SK-N-SH treated with all-trans-retinoic acid at 6 μM for 48 hours (cell line): Measurements from ENCODE around the gene RTP5.
A peak's percentile ranks its signal among the peaks of the same experiment; 100 is the strongest.

Experiments
- ATAC-seq: fragments of 200-7000 bp; cut with Tn5 transposase; 3 replicates; pipeline ENCODE4 v1.9.1; 2020; ENCODE audit warnings: mild to moderate bottlenecking, moderate library complexity
- ARNTL ChIP-seq: fragments of 450-650 bp; formaldehyde crosslinking; IDR thresholded peaks from 2 replicates; pipeline ENCODE4 v1.5.0; 2020; ENCODE audit warnings: low read depth, mild to moderate bottlenecking, moderate library complexity, borderline replicate concordance
- BACH2 ChIP-seq: fragments of 250-450 bp; sonication (Bioruptor Pico); IDR thresholded peaks from 2 replicates; pipeline ENCODE4 v1.9.0; 2021; ENCODE audit warnings: mild to moderate bottlenecking, borderline replicate concordance
- CREB5 ChIP-seq: fragments of 250-450 bp; sonication (Bioruptor Pico); IDR thresholded peaks from 2 replicates; pipeline ENCODE4 v1.5.1; 2020; ENCODE audit warnings: low read depth, mild to moderate bottlenecking, moderate library complexity
- CSDC2 ChIP-seq: fragments of 250-450 bp; sonication (Bioruptor Pico); IDR thresholded peaks from 2 replicates; pipeline ENCODE4 v1.5.0; 2020; ENCODE audit warnings: mild to moderate bottlenecking, moderate library complexity
- ESRRG ChIP-seq: fragments of 250-450 bp; sonication (Bioruptor Pico); IDR thresholded peaks from 2 replicates; pipeline ENCODE4 v1.6.1; 2021; ENCODE audit warnings: mild to moderate bottlenecking
- ISL1 ChIP-seq: fragments of 250-450 bp; sonication (Bioruptor Pico); IDR thresholded peaks from 2 replicates; pipeline ENCODE4 v2.1.2; 2022; ENCODE audit warnings: mild to moderate bottlenecking, moderate library complexity
- OSR1 ChIP-seq: fragments of 250-450 bp; sonication (Bioruptor Pico); IDR thresholded peaks from 2 replicates; pipeline ENCODE4 v1.8.0; 2022; ENCODE audit warnings: moderate library complexity, mild to moderate bottlenecking, inconsistent platforms
- PATZ1 ChIP-seq: fragments of 250-450 bp; sonication (Bioruptor Pico); IDR thresholded peaks from 2 replicates; pipeline ENCODE4 v1.8.0; 2020; ENCODE audit warnings: mild to moderate bottlenecking, moderate library complexity, borderline replicate concordance
- PPARA ChIP-seq: fragments of 250-450 bp; sonication (Bioruptor Pico); IDR thresholded peaks from 2 replicates; pipeline ENCODE4 v1.5.0; 2020; ENCODE audit warnings: mild to moderate bottlenecking, borderline replicate concordance
- SNAI2 ChIP-seq: fragments of 250-450 bp; sonication (Bioruptor Pico); IDR thresholded peaks from 2 replicates; pipeline ENCODE4 v1.5.0; 2020; ENCODE audit warnings: mild to moderate bottlenecking, moderate library complexity
- TCF4 ChIP-seq: fragments of 250-450 bp; sonication (Bioruptor Pico); IDR thresholded peaks from 2 replicates; pipeline ENCODE4 v1.8.0; 2021; ENCODE audit warnings: mild to moderate bottlenecking, moderate library complexity, borderline replicate concordance
- TSHZ2 ChIP-seq: fragments of 250-450 bp; sonication (Bioruptor Pico); IDR thresholded peaks from 2 replicates; pipeline ENCODE4 v1.5.0; 2020; ENCODE audit warnings: mild to moderate bottlenecking, moderate library complexity
- ZC3H10 ChIP-seq: fragments of 250-450 bp; sonication (Bioruptor Pico); IDR thresholded peaks from 2 replicates; pipeline ENCODE4 v1.5.1; 2021; ENCODE audit warnings: mild to moderate bottlenecking, moderate library complexity
- ZFP3 ChIP-seq: fragments of 250-450 bp; sonication (Bioruptor Pico); IDR thresholded peaks from 2 replicates; pipeline ENCODE4 v1.5.0; 2020; ENCODE audit warnings: mild to moderate bottlenecking, moderate library complexity
- ZFP30 ChIP-seq: fragments of 450-650 bp; formaldehyde crosslinking; IDR thresholded peaks from 2 replicates; pipeline ENCODE4 v1.5.0; 2022; ENCODE audit warnings: mild to moderate bottlenecking, moderate library complexity
- ZNF565 ChIP-seq: fragments of 450-650 bp; formaldehyde crosslinking; conservative IDR thresholded peaks from 2 replicates; pipeline ENCODE4 v1.5.0; 2020; ENCODE audit warnings: low read depth, mild to moderate bottlenecking, moderate library complexity
- ZNF8 ChIP-seq: fragments of 450-650 bp; formaldehyde crosslinking; IDR thresholded peaks from 2 replicates; pipeline ENCODE4 v1.5.0; 2020; ENCODE audit warnings: mild to moderate bottlenecking, moderate library complexity

RTP5 gene

GRCh38 chr2:241844066-241844728, 25.3 kb upstream of the RTP5 start:
- ATAC-seq: peak; percentile 80

GRCh38 chr2:241844831-241845578, 24.5 kb upstream of the RTP5 start:
- no peak for ATAC-seq
- TF ChIP-seq TCF4: no peak
- TF ChIP-seq CSDC2 (CRISPR knock-in tag): no peak
- TF ChIP-seq SNAI2: no peak
- no peak for TF ChIP-seq TSHZ2
- TF ChIP-seq ZNF565 (CRISPR knock-in tag): no peak

More at GRCh38 chr2:241844066-241844728, 25.3 kb upstream of the RTP5 start:
- TF ChIP-seq TCF4 (no peak), PPARA (CRISPR knock-in tag) (no peak), CSDC2 (CRISPR knock-in tag) (no peak), CREB5 (CRISPR knock-in tag) (no peak)

- no peak for ATAC-seq
- no peak for TF ChIP-seq OSR1
- TF ChIP-seq ARNTL (CRISPR knock-in tag): no peak
- no peak for TF ChIP-seq ZFP30
- no peak for TF ChIP-seq PATZ1 (CRISPR knock-in tag)
- TF ChIP-seq CSDC2 (CRISPR knock-in tag): no peak
- TF ChIP-seq ZNF8: no peak
- TF ChIP-seq ISL1 (CRISPR knock-in tag): no peak
These were observed 23.1 kb upstream of the RTP5 start for GRCh38 chr2:241846406-241846805.

GRCh38 chr2:241848761-241849615, 20.5 kb upstream of the RTP5 start:
- ATAC-seq: no peak
- TF ChIP-seq BACH2 (CRISPR knock-in tag): no peak
- no peak for TF ChIP-seq ESRRG (CRISPR knock-in tag)
- no peak for TF ChIP-seq CREB5 (CRISPR knock-in tag)
- no peak for TF ChIP-seq ZC3H10 (CRISPR knock-in tag)
- TF ChIP-seq ZFP3 (CRISPR knock-in tag): no peak
